Ascending aorta (tissue), 2 donors: ENCODE results near the gene ARHGAP42. TPM values are rescaled to one million over a fixed set of nuclear protein-coding genes. Genes with fewer than 3 reads are reported as not detected.
"Not testable (repeated sequence)": the region's sequence is repeated elsewhere in the genome, so short reads cannot be mapped to it uniquely, and the experiment has no call there.

Source experiments
- DNase-seq, 2 donors: peaks; one replicate each; pipeline ENCODE4 v3.0.0-alpha.2; 2019; ENCODE audit warnings: low spot score in 2 of 2
- H3K27ac ChIP-seq, 2 donors: fragments of 200-600 bp; sonication (generic); one replicate each; pipeline ENCODE4 v1.5.1; 2016 to 2017; ENCODE audit warnings: mild to moderate bottlenecking in 1 of 2
- H3K27me3 ChIP-seq: fragments of 200-600 bp; sonication (generic); one replicate; pipeline ENCODE4 v1.5.1; 2017
- H3K36me3 ChIP-seq, 2 donors: fragments of 200-600 bp; sonication (generic); one replicate each; pipeline ENCODE4 v1.5.1; 2016
- H3K4me1 ChIP-seq, 2 donors: fragments of 200-600 bp; sonication (generic); one replicate each; pipeline ENCODE4 v1.5.1; 2016 to 2017; ENCODE audit warnings: mild to moderate bottlenecking in 1 of 2
- H3K4me3 ChIP-seq, 2 donors: fragments of 200-600 bp; sonication (generic); one replicate each; pipeline ENCODE4 v1.5.1; 2016 to 2017; ENCODE audit warnings: mild to moderate bottlenecking in 1 of 2
- H3K9me3 ChIP-seq, 2 donors: fragments of 200-600 bp; sonication (generic); one replicate each; pipeline ENCODE4 v1.5.1; 2016
- intact Hi-C: fragments of 100-400 bp; cut with DNase I; formaldehyde crosslinking; loops from one replicate; pipeline ENCODE4 v1.15.1; 2023
- total RNA-seq: library from RNA; depleted of rRNA; stranded (reverse); fragments of >200 nt; gene quantifications from one replicate; pipeline ENCODE4 v1.1.0, GENCODE V29; 2016
- TF ChIP-seq, protein P1 (sequence below), 3 experiments: fragments of 200-600 bp in 2 of 3; fragments of 450-650 bp in 1 of 3; sonication (generic) in 2 of 3; IDR thresholded peaks; one replicate each; pipeline ENCODE4 v1.5.1; 2016 to 2019; ENCODE audit warnings: antibody characterized with exemption in 3 of 3, mild to moderate bottlenecking in 1 of 3, moderate library complexity in 1 of 3

ARHGAP42 gene
- total RNA-seq, 1 donor from 2014 or later: 4.7 TPM

DNA sequence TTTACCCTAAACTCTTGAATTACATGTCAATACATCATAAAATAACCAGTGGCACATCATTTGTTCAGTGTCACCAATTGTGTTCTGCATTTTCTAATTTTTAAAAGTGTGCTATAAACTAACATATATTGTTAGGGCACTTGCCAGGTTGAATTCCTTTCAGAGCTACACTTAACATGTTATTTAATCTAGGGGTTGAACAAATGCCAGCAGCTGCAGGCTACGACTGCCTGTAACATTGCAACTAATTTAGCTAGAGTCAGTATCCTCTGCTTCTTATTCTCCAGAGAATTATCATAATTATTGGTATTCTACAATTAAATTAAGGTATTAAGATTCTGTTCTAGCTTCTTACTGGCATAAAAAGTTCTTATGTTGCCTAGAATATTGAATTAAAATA lies 46.4 kb upstream of the ARHGAP42 start:
- no peaks in the 10 kb centered on the region for H3K27me3 ChIP-seq
- H3K4me3 ChIP-seq: no peak overlapping the region
- no peaks in the 10 kb centered on the region for H3K9me3 ChIP-seq
- H3K27ac ChIP-seq: no peak overlapping the region
- intact Hi-C loops: no loop called here
- TF ChIP-seq, protein P1, sequence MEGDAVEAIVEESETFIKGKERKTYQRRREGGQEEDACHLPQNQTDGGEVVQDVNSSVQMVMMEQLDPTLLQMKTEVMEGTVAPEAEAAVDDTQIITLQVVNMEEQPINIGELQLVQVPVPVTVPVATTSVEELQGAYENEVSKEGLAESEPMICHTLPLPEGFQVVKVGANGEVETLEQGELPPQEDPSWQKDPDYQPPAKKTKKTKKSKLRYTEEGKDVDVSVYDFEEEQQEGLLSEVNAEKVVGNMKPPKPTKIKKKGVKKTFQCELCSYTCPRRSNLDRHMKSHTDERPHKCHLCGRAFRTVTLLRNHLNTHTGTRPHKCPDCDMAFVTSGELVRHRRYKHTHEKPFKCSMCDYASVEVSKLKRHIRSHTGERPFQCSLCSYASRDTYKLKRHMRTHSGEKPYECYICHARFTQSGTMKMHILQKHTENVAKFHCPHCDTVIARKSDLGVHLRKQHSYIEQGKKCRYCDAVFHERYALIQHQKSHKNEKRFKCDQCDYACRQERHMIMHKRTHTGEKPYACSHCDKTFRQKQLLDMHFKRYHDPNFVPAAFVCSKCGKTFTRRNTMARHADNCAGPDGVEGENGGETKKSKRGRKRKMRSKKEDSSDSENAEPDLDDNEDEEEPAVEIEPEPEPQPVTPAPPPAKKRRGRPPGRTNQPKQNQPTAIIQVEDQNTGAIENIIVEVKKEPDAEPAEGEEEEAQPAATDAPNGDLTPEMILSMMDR (IDR thresholded peaks at IDR 0.05): no peak
- no peaks in the 10 kb centered on the region for H3K4me1 ChIP-seq
- no peak for DNase-seq
- no peaks in the 10 kb centered on the region for H3K36me3 ChIP-seq

DNA sequence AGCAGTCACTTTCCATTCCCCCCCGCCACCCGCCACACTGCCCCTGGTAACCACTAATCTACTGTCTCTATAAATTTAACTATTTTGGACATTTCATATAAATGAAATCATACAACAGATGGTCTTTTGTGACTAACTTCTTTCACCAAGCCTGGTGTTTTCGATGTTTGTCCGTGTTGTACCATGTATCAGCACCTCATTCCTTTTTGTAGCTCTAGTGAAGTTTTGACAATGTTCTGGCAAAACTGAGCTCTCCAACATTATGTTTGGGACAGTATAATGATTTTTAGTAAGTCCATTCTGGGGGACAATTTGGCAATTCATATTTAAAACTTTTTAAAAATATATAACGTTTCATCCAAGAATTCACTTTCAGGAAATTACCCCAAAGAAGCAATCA lies 45.6 kb upstream of the ARHGAP42 start:
- Histone ChIP-seq H3K36me3 (no peaks in the 10 kb centered on the region), H3K27me3 (no peaks in the 10 kb centered on the region), H3K4me3 (no peak overlapping the region), H3K27ac (no peak overlapping the region), H3K4me1 (no peaks in the 10 kb centered on the region), H3K9me3 (no peaks in the 10 kb centered on the region)
- TF ChIP-seq, protein P1 (IDR thresholded peaks at IDR 0.05): no peak
- DNase-seq: no peak
- intact Hi-C loops: no loop called here

DNA sequence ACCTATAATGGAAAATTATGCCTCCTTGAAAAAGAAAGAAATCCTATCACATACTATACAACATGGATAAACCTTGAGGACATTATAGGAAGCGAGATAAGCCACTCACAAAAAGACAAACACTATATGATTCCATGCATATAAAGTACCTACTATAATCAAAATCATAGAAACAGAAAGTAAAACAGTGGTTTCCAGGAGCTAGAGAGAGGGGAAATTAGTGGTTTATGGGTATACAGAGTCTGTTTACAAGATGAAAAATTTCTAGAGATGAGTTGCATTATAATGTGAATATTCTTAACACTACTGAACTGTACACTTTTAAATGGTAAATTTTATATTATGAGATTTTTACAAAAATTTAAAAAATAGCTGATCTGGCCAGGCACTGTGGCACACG lies 40.5 kb upstream of the ARHGAP42 start:
- TF ChIP-seq, protein P1 (IDR thresholded peaks at IDR 0.05): no peak
- H3K27me3 ChIP-seq: no peaks in the 10 kb centered on the region
- no peaks in the 10 kb centered on the region for H3K4me1 ChIP-seq
- no peaks in the 10 kb centered on the region for H3K9me3 ChIP-seq
- H3K4me3 ChIP-seq: no peak overlapping the region
- no peaks in the 10 kb centered on the region for H3K36me3 ChIP-seq
- DNase-seq: no peak
- intact Hi-C loops: no loop called here
- no peak overlapping the region for H3K27ac ChIP-seq

DNA sequence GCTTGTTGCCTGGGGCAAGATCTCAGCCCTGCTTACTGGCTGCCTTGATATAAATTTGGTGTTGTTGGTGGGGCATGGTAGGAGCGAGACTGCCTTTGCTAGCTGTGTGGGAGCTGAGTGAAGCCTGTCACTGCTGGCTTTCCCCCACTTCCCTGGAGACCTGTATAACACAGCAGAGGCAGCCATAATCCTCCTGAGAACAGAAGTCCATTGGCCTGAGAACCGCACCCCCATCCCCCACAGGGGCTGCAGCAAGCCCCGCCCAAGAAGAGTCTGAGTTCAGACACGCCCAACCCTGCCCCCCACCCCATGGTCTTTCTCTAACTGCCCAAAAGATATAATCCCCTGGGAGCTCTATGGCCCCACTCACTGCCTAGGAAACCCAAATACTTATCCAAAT lies 39.2 kb upstream of the ARHGAP42 start:
- Histone ChIP-seq H3K4me3 (no peak overlapping the region), H3K27me3 (no peaks in the 10 kb centered on the region), H3K4me1 (no peaks in the 10 kb centered on the region), H3K9me3 (no peaks in the 10 kb centered on the region), H3K27ac (no peak overlapping the region), H3K36me3 (no peaks in the 10 kb centered on the region)
- no peak for DNase-seq
- TF ChIP-seq, protein P1 (IDR thresholded peaks at IDR 0.05): no peak
- intact Hi-C loops: no loop called here

DNA sequence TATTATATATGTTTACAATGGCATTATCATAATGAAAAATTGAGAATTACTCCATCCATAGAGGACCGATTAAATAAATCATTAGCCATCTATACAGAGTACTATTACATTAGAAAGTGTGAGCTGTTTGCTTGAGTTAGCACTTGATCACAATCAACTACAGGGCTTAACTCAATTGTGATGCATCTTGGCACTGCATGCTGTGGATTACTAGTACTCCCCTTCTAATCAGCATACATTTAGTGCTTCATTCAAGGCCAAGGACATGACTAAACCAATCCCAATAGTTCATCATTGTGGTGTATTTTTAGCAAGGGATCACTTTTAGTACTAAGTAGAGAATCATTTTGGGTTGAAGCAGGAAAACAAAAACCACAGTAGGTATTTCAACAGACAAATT lies 23.5 kb upstream of the ARHGAP42 start:
- DNase-seq: no peak
- Histone ChIP-seq H3K4me1 (no peaks in the 10 kb centered on the region), H3K36me3 (no peaks in the 10 kb centered on the region), H3K27me3 (no peaks in the 10 kb centered on the region), H3K9me3 (no peaks in the 10 kb centered on the region), H3K27ac (no peak overlapping the region), H3K4me3 (no peak overlapping the region)
- intact Hi-C loops: no loop called here
- TF ChIP-seq, protein P1 (IDR thresholded peaks at IDR 0.05): no peak

DNA sequence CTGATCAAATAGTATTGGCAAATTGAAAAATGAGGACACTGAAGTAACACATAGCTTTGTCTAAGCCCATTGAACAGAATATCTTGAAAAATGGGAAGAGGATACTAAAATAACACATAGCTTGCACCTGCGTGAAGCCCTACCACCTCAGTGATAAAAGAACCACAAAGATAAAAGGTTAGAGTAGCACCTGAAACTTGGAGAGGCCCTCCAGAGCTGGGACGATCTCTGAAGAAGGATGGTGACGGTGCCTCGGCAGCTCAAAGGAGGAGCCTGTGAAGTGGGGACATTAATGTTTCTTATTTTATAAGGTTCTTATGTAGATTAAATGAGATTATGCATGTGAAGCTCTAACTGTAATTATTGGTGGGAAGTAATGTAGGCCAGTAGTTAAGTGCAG lies 23.1 kb upstream of the ARHGAP42 start:
- intact Hi-C loops: no loop called here
- H3K27ac ChIP-seq: no peak overlapping the region
- H3K27me3 ChIP-seq: no peaks in the 10 kb centered on the region
- TF ChIP-seq, protein P1 (IDR thresholded peaks at IDR 0.05): no peak
- no peak for DNase-seq
- H3K9me3 ChIP-seq: no peaks in the 10 kb centered on the region
- no peaks in the 10 kb centered on the region for H3K36me3 ChIP-seq
- H3K4me1 ChIP-seq: no peaks in the 10 kb centered on the region
- H3K4me3 ChIP-seq: no peak overlapping the region

DNA sequence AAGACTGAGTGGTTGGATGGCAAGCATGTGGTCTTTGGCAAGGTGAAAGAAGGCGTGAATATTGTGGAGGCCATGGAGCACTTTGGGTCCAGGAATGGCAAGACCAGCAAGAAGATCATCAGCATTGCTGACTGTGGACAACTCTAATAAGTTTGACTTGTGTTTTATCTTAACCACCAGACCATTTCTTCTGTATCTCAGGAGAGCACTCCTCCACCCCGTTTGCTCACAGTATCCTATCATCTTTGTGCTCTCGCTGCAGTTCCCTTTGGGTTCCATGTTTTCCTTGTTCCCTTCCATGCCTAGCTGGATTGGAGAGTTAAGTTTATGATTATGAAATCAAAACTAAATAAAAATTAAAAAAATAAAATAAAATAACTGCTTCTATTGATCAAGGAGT lies 20.3 kb upstream of the ARHGAP42 start:
- H3K9me3 ChIP-seq, H3K4me3 ChIP-seq, H3K4me1 ChIP-seq, H3K27me3 ChIP-seq, intact Hi-C loops, DNase-seq, H3K36me3 ChIP-seq, H3K27ac ChIP-seq: not testable (repeated sequence)
